Measurements from ENCODE around the gene CLIC1. TPM values are rescaled to one million over a fixed set of nuclear protein-coding genes. Genes with fewer than 3 reads are reported as not detected.

CLIC1 gene
- total and polyA plus RNA-seq, 10 of the 15 experiments (the other 5 are each of a cell fraction or from before 2014, with no cell fraction given) = 446 to 1,266 (median 636) TPM

DNA sequence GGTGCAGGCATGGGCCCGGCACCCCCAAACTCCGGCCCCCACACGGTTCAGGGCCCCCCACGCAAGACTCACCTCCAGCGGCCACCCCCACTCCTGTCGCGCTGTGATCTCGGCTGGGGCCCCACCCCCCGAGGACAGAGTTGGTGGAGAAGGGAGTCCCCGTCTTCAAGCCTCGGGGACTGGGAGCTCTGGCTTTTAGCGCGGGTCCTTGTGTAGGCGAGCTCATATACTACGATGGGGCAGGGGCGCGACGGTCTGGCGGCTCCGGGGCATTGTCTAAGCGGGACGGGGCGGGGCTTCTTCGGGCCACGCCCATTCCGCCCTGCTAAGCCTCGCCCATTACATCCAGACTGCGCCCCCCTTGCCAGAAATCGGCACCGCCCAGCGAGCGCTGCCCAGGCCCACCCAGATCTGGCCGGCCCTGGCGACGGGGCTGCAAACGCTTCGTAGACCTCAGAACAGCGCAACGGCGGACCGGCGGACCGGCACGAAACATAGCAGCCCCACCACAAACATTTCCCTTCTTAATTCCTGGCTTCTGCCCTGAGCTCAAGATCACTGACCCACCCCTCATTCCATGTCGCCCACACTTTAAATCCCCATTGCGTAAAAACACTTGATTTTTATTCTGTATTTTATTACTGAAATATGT lies 6.2 kb downstream of the CLIC1 start:
- Histone ChIP-seq H3K4me3 (peak overlapping the region; percentile 78), H3K79me2 (ENCODE audit: control insufficient read depth, insufficient read depth, low read length) (peaks cover 22% of the 10 kb centered on the region), H3K27me3 (replicated peaks in 1 of 2; ENCODE audit: control insufficient read depth in 2 of 2, insufficient read depth in 2 of 2, low read length in 1 of 2) (no peaks in the 10 kb centered on the region), H3K27ac (ENCODE audit: control insufficient read depth, insufficient read depth) (peak overlapping the region; percentile 13; the same call in 1 of the 2 replicates), H4K20me1 (ENCODE audit: control insufficient read depth, insufficient read depth) (0 out of 2 replicates have a peak, but pooled peaks cover 4% of the 10 kb centered on the region), H3K9ac (ENCODE audit: control insufficient read depth, insufficient read depth, low read length) (peak overlapping the region; percentile 25; the same call in 1 of the 2 replicates), H3K4me1 (ENCODE audit: control insufficient read depth, insufficient read depth, low read length) (peaks cover 33% of the 10 kb centered on the region), H2AFZ (ENCODE audit: control insufficient read depth, low read depth, low read length) (no peak overlapping the region), H3K36me3 (ENCODE audit: control insufficient read depth in 2 of 2, insufficient read depth in 2 of 2, low read length in 1 of 2) (peaks cover 6 to 15% of the 10 kb centered on the region in 2 experiments), H3K4me2 (ENCODE audit: control insufficient read depth, insufficient read depth) (peak overlapping the region; percentile 98), H3K9me3 (replicated peaks; ENCODE audit: control insufficient read depth, insufficient read depth, low read length) (no peaks in the 10 kb centered on the region)
- RAD21 ChIA-PET (ENCODE audit: unreplicated experiment) = interaction anchor here (0.7 to 3.6 kb wide), 19 partner anchors 9 to 465 kb away, joined by 3 to 44 read pairs (median 4); partner anchors contain the start of genes ABHD16A, HSPA1A, HSPA1B and HSPA1L
- in situ Hi-C loops (cut with MboI) (no loop called here), intact Hi-C loops (cut with micrococcal nuclease; ENCODE audit: unreplicated experiment) (loop anchor here (1.0 to 5.0 kb wide), 4 partner anchors 39 to 97 kb away; partner anchors contain the start of genes HSPA1B and LY6G5C)
- CTCF ChIA-PET = interaction anchor here (0.5 to 15.8 kb wide), 20 partner anchors 9 to 221 kb away, joined by 3 to 208 read pairs (median 5); partner anchors contain the start of genes HSPA1B, LY6G5C, MSH5 and VARS1
- SMC1A ChIA-PET (ENCODE audit: uncharacterized antibody, unreplicated experiment) = interaction anchor here (0.6 to 5.3 kb wide), 17 partner anchors 9 to 107 kb away, joined by 3 to 45 read pairs (median 3); partner anchors contain the start of genes ABHD16A, CLIC1, HSPA1A and HSPA1L
- no TSS peak for BruUV-seq (replicated peaks)
- ATAC-seq = peak; percentile 78
- no peak for FAIRE-seq
- POLR2A ChIA-PET = interaction anchor here (0.9 to 2.8 kb wide), 10 partner anchors 9 to 327 kb away, joined by 3 to 30 read pairs (median 3); partner anchors contain the start of genes HSPA1B, MSH5 and NEU1
- DNase-seq (ENCODE audit: low read depth, low spot score) = no peak
- 4% methylated on average over 45 of the region's 46 CpGs for WGBS (ENCODE audit: insufficient coverage, insufficient replicate concordance, low lambda C conversion rate, missing lambda C conversion rate)
- TF ChIP-seq, protein P1, sequence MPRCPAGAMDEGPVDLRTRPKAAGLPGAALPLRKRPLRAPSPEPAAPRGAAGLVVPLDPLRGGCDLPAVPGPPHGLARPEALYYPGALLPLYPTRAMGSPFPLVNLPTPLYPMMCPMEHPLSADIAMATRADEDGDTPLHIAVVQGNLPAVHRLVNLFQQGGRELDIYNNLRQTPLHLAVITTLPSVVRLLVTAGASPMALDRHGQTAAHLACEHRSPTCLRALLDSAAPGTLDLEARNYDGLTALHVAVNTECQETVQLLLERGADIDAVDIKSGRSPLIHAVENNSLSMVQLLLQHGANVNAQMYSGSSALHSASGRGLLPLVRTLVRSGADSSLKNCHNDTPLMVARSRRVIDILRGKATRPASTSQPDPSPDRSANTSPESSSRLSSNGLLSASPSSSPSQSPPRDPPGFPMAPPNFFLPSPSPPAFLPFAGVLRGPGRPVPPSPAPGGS (IDR thresholded peaks at IDR 0.05; ENCODE audit: borderline replicate concordance, insufficient read depth, low read depth, low read length, poor library complexity, severe bottlenecking) = peak; percentile 42
- peak; percentile 19; the same call in 1 of the 2 replicates for TF ChIP-seq ZNF217 (IDR thresholded peaks at IDR 0.05)
- 0 out of 6 replicates have a peak, but pooled peaks of 1 of the 3 experiments have one; percentile 9 for TF ChIP-seq CTCF (IDR thresholded peaks at IDR 0.05 in 2 of 3, conservative IDR thresholded peaks at IDR 0.05 in 1 of 3; ENCODE audit: control insufficient read depth in 2 of 3, extremely low read depth in 1 of 3, insufficient read depth in 1 of 3, low read depth in 3 of 3, low read length in 3 of 3)
- TF ChIP-seq HCFC1 (IDR thresholded peaks at IDR 0.05; ENCODE audit: low read length) = no peak
- TF ChIP-seq BACH1 (IDR thresholded peaks at IDR 0.05; ENCODE audit: borderline replicate concordance) = peak; percentile 77; the same call in 1 of the 2 replicates
- TF ChIP-seq SRF (IDR thresholded peaks at IDR 0.05; ENCODE audit: low read depth in 2 of 2, low read length in 2 of 2) = no peak
- TF ChIP-seq RUNX3 (IDR thresholded peaks at IDR 0.05; ENCODE audit: low read length) = no peak
- TF ChIP-seq MEF2B (IDR thresholded peaks at IDR 0.05; ENCODE audit: partially characterized antibody, poor library complexity, severe bottlenecking) = no peak
- TF ChIP-seq RB1 (IDR thresholded peaks at IDR 0.05; ENCODE audit: borderline replicate concordance) = no peak; the same call in 1 of the 2 replicates
- 0 out of 2 replicates have a peak, but pooled peaks have one; percentile 2 for TF ChIP-seq PAX5 (IDR thresholded peaks at IDR 0.05; ENCODE audit: borderline replicate concordance, low read depth, low read length)
- TF ChIP-seq HDGF (IDR thresholded peaks at IDR 0.05) = no peak
- no peak for TF ChIP-seq ATF7 (IDR thresholded peaks at IDR 0.05; ENCODE audit: low read depth)
- no peak for TF ChIP-seq NFIC (IDR thresholded peaks at IDR 0.05; ENCODE audit: low read depth, low read length)
- TF ChIP-seq TAF1 (IDR thresholded peaks at IDR 0.05; ENCODE audit: borderline replicate concordance, low read depth, low read length) = no peak
- TF ChIP-seq POLR2AphosphoS5 (IDR thresholded peaks at IDR 0.05; ENCODE audit: low read length) = peak; percentile 29; the same call in 1 of the 2 replicates
- TF ChIP-seq RAD51 (IDR thresholded peaks at IDR 0.05) = no peak
- 0 out of 2 replicates have a peak, but pooled peaks have one; percentile 28 for TF ChIP-seq POLR2AphosphoS2 (IDR thresholded peaks at IDR 0.05; ENCODE audit: low read depth, low read length)
- TF ChIP-seq IRF3 (IDR thresholded peaks at IDR 0.05) = no peak
- no peak for TF ChIP-seq HDAC6 (IDR thresholded peaks at IDR 0.05; ENCODE audit: unreplicated experiment)

All from GM12878 (cell line).